ENCODE results near the gene PRUNE1.
A peak's percentile ranks its signal among the peaks of the same experiment; 100 is the strongest.

GRCh38 chr1:151013518-151013917 is 5.3 kb downstream of the PRUNE1 start:
- peak in 1 of 2 donors; percentile 13 for TF ChIP-seq CTCF (conservative IDR thresholded peaks at IDR 0.05 in 1 of 2, IDR thresholded peaks at IDR 0.05 in 1 of 2; ENCODE audit: low read depth in 1 of 2, low read length in 2 of 2)
- no peak for TF ChIP-seq EZH2 (IDR thresholded peaks at IDR 0.05; ENCODE audit: low read length, missing control alignments)
